Neural crest cell (in vitro differentiated cells): ENCODE results near the gene CEPT1. TPM values are rescaled to one million over a fixed set of nuclear protein-coding genes. Genes with fewer than 3 reads are reported as not detected.

Experiments used
- DNase-seq: peaks from one replicate; pipeline ENCODE4 v3.0.0; 2021; ENCODE audit warnings: low read depth, mixed read lengths, low spot score
- H3K27ac Mint-ChIP-seq: one replicate; pipeline ENCODE4 v1.8.0; 2021; ENCODE audit warnings: mild to moderate bottlenecking, mixed read lengths; ENCODE audit not compliant: unreplicated experiment
- H3K27me3 Mint-ChIP-seq: 2 replicates; pipeline ENCODE4 v1.8.0; 2021; ENCODE audit warnings: low read depth, mild to moderate bottlenecking, mixed read lengths
- H3K36me3 Mint-ChIP-seq: 2 replicates; pipeline ENCODE4 v1.8.0; 2021; ENCODE audit warnings: low read depth, mild to moderate bottlenecking, mixed read lengths
- H3K4me1 Mint-ChIP-seq: 2 replicates; pipeline ENCODE4 v1.8.0; 2021; ENCODE audit warnings: mixed read lengths
- H3K4me3 Mint-ChIP-seq: one replicate; pipeline ENCODE4 v1.8.0; 2021; ENCODE audit warnings: mild to moderate bottlenecking, mixed read lengths
- H3K9me3 Mint-ChIP-seq: 2 replicates; pipeline ENCODE4 v1.8.0; 2021; ENCODE audit warnings: mixed read lengths
- CTCF ChIP-seq: fragments of 200-600 bp; sonication (generic); conservative IDR thresholded peaks from 2 replicates; pipeline ENCODE4 v1.5.0; 2021; ENCODE audit warnings: antibody characterized with exemption, mild to moderate bottlenecking
- total RNA-seq: library from RNA; stranded (reverse); gene quantifications from 2 replicates; pipeline ENCODE4 v1.2.1, GENCODE V29; 2021

The CEPT1 gene
- total RNA-seq, 1 donor from 2014 or later, result 27.3 TPM

- H3K27me3 Mint-ChIP-seq, result peaks cover 3% of the 10 kb centered on the region
- no peak overlapping the region for H3K4me3 Mint-ChIP-seq
- TF ChIP-seq CTCF, result no peak
- H3K27ac Mint-ChIP-seq, result no peak overlapping the region
- peaks cover 4% of the 10 kb centered on the region for H3K4me1 Mint-ChIP-seq
- no peak for DNase-seq
- no peaks in the 10 kb centered on the region for H3K9me3 Mint-ChIP-seq
- no peaks in the 10 kb centered on the region for H3K36me3 Mint-ChIP-seq
These were observed 63.7 kb downstream of the CEPT1 start for GRCh38 chr1:111203681-111204200.

- H3K9me3 Mint-ChIP-seq, result no peaks in the 10 kb centered on the region
- no peak for DNase-seq
- no peak overlapping the region for H3K27ac Mint-ChIP-seq
- H3K4me1 Mint-ChIP-seq, result peaks cover 4% of the 10 kb centered on the region
- no peak overlapping the region for H3K4me3 Mint-ChIP-seq
- H3K27me3 Mint-ChIP-seq, result peaks cover 3% of the 10 kb centered on the region
- no peak for TF ChIP-seq CTCF
- H3K36me3 Mint-ChIP-seq, result no peaks in the 10 kb centered on the region
These were observed 64.4 kb downstream of the CEPT1 start for GRCh38 chr1:111204201-111204982.

GRCh38 chr1:111204983-111205713 is 65.1 kb downstream of the CEPT1 start:
- TF ChIP-seq CTCF, result no peak
- Mint-ChIP-seq H3K36me3 (no peaks in the 10 kb centered on the region), H3K27ac (no peak overlapping the region), H3K4me3 (no peak overlapping the region), H3K4me1 (peaks cover 4% of the 10 kb centered on the region), H3K27me3 (peaks cover 3% of the 10 kb centered on the region), H3K9me3 (no peaks in the 10 kb centered on the region)
- no peak for DNase-seq

GRCh38 chr1:111205714-111206050 is 65.7 kb downstream of the CEPT1 start:
- no peak for TF ChIP-seq CTCF
- Mint-ChIP-seq H3K27ac (no peak overlapping the region), H3K27me3 (peaks cover 3% of the 10 kb centered on the region), H3K9me3 (no peaks in the 10 kb centered on the region), H3K36me3 (no peaks in the 10 kb centered on the region), H3K4me3 (no peak overlapping the region), H3K4me1 (peaks cover 4% of the 10 kb centered on the region)
- DNase-seq, result no peak

GRCh38 chr1:111208921-111209320 is 68.9 kb downstream of the CEPT1 start:
- TF ChIP-seq CTCF, result no peak
- no peaks in the 10 kb centered on the region for H3K36me3 Mint-ChIP-seq
- no peak overlapping the region for H3K27ac Mint-ChIP-seq
- no peak overlapping the region for H3K4me3 Mint-ChIP-seq
- peaks cover 3% of the 10 kb centered on the region for H3K27me3 Mint-ChIP-seq
- H3K4me1 Mint-ChIP-seq, result no peaks in the 10 kb centered on the region
- no peak for DNase-seq
- H3K9me3 Mint-ChIP-seq, result no peaks in the 10 kb centered on the region
